SK-N-SH treated with all-trans-retinoic acid at 6 μM for 48 hours (cell line): ENCODE results near the gene A3GALT2.

Source experiments
- OSR1 ChIP-seq: fragments of 250-450 bp; sonication (Bioruptor Pico); IDR thresholded peaks from 2 replicates; pipeline ENCODE4 v1.8.0; 2022; ENCODE audit warnings: moderate library complexity, mild to moderate bottlenecking, inconsistent platforms
- RARB ChIP-seq: fragments of 250-450 bp; sonication (Bioruptor Pico); IDR thresholded peaks from 2 replicates; pipeline ENCODE4 v1.8.0; 2021; ENCODE audit warnings: mild to moderate bottlenecking, moderate library complexity
- ZC3H10 ChIP-seq: fragments of 250-450 bp; sonication (Bioruptor Pico); IDR thresholded peaks from 2 replicates; pipeline ENCODE4 v1.5.1; 2021; ENCODE audit warnings: mild to moderate bottlenecking, moderate library complexity
- ZNF565 ChIP-seq: fragments of 450-650 bp; formaldehyde crosslinking; conservative IDR thresholded peaks from 2 replicates; pipeline ENCODE4 v1.5.0; 2020; ENCODE audit warnings: low read depth, mild to moderate bottlenecking, moderate library complexity
- ZNF8 ChIP-seq: fragments of 450-650 bp; formaldehyde crosslinking; IDR thresholded peaks from 2 replicates; pipeline ENCODE4 v1.5.0; 2020; ENCODE audit warnings: mild to moderate bottlenecking, moderate library complexity
- TF ChIP-seq, protein P1 (sequence below): fragments of 250-450 bp; sonication (Bioruptor Pico); IDR thresholded peaks from 2 replicates; pipeline ENCODE4 v1.8.0; 2020; ENCODE audit warnings: mild to moderate bottlenecking, moderate library complexity, borderline replicate concordance
- TF ChIP-seq, protein P2 (sequence below): fragments of 250-450 bp; sonication (Bioruptor Pico); IDR thresholded peaks from 2 replicates; pipeline ENCODE4 v1.5.0; 2020; ENCODE audit warnings: mild to moderate bottlenecking, moderate library complexity

DNA sequence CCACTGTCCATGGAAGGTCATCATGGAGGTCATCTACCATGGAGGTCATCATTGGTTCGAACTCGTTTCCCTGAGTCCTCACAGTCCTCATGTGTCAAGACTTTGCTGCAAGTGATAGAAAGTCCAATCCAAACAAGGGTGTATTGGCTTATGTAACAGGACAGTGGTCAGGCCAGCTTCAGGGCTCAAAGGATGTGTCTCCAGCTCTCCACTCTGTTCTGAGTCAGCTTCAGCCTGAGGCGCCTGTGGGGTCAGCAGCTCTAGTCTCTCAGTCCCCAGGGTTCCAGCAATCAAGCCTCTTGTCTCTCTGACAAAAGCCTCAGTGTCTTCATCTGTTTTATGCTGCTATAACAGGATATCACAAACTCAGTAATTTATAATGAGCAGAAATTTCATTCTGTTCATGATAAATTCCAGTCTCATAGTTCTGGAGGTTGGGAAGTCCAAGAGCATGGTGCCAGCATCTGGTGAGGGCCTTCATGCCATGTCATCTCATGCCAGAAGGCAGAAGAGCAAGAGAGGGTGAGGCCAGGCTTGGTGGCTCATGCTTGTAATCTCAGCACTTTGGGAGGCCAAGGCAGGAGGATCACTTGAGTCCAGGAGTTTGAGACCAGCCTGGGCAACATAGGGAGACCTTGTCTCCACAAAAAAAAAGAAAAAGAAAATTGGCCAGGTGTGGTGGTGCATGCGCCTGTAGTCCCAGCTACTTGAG, 19.5 kb downstream of the A3GALT2 start:
- TF ChIP-seq, protein P1, sequence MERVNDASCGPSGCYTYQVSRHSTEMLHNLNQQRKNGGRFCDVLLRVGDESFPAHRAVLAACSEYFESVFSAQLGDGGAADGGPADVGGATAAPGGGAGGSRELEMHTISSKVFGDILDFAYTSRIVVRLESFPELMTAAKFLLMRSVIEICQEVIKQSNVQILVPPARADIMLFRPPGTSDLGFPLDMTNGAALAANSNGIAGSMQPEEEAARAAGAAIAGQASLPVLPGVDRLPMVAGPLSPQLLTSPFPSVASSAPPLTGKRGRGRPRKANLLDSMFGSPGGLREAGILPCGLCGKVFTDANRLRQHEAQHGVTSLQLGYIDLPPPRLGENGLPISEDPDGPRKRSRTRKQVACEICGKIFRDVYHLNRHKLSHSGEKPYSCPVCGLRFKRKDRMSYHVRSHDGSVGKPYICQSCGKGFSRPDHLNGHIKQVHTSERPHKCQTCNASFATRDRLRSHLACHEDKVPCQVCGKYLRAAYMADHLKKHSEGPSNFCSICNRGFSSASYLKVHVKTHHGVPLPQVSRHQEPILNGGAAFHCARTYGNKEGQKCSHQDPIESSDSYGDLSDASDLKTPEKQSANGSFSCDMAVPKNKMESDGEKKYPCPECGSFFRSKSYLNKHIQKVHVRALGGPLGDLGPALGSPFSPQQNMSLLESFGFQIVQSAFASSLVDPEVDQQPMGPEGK (CRISPR knock-in tag), result no peak
- TF ChIP-seq RARB (CRISPR knock-in tag) (no peak), OSR1 (CRISPR knock-in tag) (no peak), ZNF8 (CRISPR knock-in tag) (no peak), ZC3H10 (CRISPR knock-in tag) (no peak), ZNF565 (CRISPR knock-in tag) (no peak)
- TF ChIP-seq, protein P2, sequence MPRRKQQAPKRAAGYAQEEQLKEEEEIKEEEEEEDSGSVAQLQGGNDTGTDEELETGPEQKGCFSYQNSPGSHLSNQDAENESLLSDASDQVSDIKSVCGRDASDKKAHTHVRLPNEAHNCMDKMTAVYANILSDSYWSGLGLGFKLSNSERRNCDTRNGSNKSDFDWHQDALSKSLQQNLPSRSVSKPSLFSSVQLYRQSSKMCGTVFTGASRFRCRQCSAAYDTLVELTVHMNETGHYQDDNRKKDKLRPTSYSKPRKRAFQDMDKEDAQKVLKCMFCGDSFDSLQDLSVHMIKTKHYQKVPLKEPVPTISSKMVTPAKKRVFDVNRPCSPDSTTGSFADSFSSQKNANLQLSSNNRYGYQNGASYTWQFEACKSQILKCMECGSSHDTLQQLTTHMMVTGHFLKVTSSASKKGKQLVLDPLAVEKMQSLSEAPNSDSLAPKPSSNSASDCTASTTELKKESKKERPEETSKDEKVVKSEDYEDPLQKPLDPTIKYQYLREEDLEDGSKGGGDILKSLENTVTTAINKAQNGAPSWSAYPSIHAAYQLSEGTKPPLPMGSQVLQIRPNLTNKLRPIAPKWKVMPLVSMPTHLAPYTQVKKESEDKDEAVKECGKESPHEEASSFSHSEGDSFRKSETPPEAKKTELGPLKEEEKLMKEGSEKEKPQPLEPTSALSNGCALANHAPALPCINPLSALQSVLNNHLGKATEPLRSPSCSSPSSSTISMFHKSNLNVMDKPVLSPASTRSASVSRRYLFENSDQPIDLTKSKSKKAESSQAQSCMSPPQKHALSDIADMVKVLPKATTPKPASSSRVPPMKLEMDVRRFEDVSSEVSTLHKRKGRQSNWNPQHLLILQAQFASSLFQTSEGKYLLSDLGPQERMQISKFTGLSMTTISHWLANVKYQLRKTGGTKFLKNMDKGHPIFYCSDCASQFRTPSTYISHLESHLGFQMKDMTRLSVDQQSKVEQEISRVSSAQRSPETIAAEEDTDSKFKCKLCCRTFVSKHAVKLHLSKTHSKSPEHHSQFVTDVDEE (CRISPR knock-in tag), result no peak
